SW480 (cell line): ENCODE measurements around the gene PTPRT.

Experiments used
- DNase-seq: peaks from one replicate; pipeline ENCODE4 v3.0.0-alpha.2; 2016; ENCODE audit warnings: low spot score

Gene PTPRT

DNA sequence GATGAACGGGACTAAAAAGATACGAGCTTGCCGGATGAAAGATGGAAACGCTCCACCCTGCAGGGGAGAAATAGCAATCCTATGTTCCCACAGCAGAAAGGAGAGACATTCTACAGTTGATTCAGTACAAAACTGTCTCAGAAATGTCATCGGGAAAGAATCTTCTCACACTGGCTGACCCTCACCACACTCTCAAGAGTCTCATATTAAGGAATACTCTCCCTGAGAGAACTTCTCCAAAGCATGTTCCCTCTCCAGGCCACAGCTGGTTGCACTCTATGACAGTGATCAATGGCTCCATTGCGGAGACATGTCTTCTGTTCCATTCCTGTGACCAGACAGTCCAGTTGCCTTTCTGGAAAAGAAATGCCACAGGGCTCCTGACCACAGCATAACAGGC, 813.6 kb downstream of the PTPRT start:
- DNase-seq = no peak

DNA sequence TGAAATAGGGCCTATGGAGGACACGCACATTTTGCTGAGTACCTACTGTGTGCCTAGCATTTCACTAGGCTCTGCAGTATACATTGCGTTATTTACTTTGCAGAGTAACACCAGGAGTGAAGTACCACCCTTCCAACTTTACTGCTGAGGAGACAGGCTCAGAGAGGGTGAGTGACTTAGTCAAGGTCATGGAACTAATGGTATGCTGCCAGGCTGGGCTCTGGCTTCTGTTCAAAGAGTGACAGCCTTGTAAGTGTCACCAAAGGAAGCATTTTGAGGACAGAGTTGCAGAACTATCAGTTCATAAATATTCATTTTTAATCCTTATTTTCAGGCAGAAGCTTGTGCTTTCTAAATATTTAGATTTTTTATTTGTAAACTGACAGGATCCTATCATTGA, 816.7 kb downstream of the PTPRT start:
- DNase-seq = no peak

DNA sequence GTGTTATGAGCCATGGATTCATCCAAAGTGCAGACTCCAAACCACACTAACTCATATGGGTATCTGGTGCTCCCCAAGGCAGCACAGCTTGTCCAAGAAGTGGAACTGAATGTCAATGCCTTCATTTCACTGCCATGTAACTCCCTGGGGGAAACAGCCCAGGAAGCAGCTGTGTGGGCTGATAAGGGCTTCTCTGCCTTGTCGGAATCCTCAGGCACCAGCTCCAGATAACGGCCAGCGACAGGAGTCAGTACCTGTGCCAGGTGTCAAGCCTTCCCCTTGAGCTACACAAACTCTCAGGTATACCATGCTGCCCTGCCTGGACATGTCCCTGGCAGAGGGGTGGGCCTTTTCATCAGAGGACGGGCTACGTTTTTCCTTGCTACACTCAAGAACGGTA, 819.6 kb downstream of the PTPRT start:
- no peak for DNase-seq

DNA sequence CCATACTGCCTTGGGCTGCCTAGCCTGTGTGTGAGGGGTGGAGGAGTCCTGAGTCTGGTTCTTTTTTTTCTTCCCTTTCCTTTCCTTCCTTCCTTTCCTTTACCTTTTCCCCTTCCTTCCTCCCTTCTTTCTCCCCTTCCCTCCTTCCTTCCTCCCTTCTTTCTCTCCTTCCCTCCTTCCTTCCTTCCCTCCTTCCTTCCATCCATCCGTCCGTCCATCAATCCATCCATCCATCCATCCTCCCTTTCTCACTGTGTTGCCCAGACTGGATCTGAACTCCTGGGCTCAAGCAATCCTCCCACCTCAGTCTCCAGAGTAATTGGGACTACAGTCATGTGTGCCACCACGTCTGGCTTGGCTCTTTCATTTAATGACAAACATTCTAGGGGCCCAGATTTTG, 820.8 kb downstream of the PTPRT start:
- no peak for DNase-seq

DNA sequence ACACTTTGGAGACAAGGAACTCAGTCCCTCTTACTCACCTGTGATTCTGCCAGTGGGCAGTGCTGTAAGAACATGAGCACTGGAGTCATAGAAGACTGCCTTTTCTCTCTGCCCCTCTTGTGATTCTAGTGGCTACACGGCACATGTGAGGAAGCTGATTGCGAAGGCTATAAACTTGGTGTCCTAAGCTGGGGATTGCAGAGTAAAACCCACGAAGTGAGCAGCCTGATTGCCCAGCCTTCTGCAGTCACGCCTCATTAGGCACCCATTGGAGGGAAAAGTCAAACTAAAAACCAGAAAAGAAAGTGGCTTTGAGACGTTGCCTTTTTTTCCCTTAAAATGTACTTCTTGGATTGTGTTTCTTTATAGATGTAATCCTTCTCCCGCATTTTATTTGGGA, 823.1 kb downstream of the PTPRT start:
- DNase-seq = no peak

DNA sequence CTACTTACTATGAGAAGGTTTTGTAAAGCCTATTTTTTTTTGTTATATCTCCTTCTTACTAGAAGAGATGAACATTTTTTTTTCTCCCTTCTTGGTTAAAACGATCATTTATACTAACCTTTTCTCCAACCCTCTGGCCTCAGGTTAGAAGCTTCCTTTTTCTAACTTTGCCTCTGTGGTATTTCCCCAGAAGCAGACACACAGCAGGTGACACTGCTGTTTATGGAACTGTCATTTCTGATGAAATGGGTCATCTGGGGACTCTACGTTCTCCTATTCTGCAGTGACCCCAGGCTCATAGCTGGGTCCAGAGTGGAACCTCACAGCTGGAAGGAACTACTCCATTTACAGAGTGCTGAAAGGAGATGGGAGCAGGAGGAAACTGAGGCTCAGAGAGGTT, 825.3 kb downstream of the PTPRT start:
- DNase-seq = no peak

DNA sequence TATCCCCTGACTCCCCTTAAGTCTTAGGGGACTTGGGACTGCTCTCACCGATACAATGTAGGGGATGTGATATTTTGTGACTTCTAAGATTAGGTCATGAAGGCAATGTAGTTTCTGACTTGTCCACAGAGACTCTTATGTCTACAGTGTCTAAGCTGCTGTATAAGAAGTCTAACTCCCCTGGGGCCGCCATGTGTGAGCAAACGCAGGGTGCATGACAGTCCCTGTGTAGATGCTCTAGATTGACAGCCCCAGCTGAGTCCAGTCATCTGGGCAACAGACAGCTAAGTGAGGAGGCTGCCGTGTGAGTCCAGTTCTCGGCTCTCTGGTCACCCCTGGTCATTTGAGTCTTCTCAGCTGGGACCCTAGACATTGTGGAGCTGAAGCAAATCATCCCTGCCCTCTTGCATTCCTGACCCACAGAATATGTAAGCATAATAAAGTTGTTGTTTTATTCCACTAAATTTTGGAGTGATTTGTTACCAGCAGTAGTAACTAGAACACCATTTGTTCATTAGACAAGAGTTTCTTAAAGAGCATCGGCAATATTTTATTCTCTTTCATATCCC, 828.2 kb downstream of the PTPRT start:
- no peak for DNase-seq

DNA sequence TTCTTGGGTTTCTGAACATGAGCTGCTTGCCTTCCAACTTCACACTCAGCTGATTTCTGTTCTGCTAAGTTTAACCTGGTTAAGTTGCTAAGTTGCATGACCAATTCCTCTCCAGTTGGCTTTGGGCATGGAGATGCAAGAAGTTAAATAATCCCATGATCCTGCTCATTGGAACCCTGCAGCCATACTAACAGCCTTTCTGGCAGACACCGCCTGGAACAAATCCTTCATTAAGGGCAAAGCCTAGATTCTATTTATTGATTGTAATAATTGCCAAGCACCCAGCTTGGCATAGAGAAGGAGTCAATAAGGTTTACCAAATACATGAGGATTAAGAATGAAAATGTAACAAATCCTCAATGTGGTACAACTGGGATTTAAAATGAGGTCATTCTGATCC, 829.1 kb downstream of the PTPRT start:
- DNase-seq = no peak

DNA sequence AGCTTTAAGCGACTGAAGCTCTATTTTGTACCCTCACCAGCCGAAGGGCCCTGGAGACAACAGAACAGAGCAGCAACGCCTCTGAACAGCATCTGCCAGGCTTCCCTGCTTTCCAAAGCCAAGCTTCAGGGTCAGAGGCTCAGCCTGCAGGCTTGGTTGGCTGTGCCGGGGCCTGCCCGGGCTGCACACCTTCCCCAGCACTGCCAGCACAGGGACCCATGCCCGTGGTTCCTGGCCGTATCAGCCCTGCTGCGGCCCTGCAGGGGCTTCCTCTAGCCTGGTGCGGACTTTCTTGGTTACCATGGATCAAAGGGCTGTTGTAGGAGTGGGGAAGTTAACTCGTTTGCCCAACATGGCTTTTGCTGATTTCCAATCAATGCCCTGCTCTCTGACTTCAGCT, 830.1 kb downstream of the PTPRT start:
- no peak for DNase-seq

DNA sequence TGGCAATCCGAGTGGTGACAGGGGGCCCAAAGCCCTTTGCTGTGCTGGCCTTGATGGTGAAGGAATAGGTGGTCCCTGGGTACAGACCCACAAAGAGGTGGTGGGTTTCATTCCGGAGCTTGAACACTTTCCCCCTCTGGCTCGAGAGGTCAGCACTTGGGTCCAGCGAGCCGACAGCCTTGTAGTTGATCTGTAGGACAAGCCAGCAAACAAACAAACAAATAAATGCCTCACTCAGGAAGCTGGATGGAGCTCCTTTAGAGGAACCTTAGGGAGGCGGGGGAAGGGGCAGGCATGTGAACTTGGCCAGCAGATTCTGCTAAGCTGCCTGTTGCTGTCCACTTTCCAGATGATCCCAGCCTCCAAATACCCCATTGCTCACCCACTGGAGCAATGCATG, 837.6 kb downstream of the PTPRT start:
- DNase-seq = no peak

DNA sequence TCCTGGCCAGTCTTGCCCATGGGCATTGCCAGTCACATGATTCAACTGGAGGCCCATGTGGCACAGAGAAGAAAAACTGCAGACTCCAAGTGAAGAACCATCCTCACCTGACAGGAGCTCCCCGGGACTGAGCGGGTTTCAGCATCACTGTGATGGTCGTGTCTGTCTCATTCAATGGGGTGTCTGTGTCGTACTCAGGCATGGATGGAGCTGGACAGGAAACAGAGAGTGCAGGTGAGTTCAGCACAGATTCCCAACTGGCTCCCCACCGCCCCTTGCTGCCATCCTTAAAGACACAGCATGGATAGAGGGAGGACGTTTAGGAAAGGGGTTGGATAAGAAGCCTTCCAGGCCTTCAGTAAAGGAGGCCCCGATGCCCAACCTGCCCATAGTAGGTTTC, 839.2 kb downstream of the PTPRT start:
- DNase-seq = no peak

DNA sequence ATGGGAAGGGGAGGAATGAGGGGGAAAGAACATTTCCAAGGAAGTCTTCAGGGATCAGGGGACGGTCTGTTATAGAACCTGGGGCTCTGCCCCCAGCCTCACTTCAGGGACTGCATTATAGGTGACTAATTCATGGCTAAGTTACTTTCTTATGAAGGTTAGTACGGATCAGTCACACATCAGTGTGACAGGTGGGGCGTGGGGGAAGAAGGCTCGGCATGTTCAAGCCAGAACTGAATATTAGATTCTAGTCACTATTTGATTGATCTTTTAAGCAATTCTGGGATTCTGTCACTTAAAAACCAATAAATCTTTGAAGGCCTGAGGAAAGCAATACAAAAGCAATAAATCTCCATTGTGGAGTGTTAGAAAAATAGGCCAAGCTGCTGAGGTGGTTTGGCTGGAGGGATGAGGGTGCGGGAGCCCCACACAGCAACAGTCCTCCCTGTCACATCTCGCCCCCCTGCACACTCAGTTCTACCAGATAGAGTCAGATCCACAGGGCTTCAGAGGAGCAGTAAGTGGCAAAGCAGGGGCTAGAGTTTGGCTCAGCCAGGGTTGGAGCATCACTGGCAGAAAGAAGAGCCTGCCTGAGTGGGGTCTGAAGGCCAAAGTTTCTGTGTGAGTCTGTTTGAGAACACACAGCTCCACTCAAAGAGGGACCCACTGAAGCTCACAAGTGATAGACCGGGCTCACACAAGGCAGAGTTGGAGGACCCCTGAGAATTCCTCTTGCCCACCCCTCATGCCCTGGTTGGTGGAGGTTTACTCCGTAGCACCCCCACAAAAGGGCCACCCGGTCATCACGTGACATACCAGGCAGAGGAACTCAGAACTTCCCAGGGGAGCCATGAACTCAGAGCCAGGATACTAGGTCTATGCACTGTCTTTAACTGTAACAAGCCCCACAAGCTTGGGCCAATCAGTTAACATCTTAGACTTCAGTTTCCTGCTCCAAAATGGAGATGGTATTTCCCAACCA, 843.2 kb downstream of the PTPRT start:
- DNase-seq = no peak

DNA sequence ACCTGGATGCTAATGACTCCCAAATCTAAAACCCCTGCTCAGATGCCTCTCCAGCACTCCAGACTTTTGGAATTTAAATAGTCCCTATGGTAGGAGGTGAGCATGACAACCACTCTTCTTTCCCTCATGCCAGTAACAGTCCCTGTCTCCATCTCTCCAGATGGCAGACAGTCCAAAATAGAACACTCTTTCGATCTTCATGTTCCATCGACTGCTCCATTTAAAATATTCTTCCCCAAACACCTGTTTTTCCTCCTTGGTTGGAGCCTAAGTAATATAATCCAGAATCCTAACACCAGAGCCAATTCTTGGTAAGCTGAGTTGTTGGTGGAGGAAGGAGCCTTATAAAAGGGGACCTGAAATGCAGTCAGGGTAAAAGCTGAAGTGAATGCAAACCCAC, 848.1 kb downstream of the PTPRT start:
- DNase-seq = no peak

DNA sequence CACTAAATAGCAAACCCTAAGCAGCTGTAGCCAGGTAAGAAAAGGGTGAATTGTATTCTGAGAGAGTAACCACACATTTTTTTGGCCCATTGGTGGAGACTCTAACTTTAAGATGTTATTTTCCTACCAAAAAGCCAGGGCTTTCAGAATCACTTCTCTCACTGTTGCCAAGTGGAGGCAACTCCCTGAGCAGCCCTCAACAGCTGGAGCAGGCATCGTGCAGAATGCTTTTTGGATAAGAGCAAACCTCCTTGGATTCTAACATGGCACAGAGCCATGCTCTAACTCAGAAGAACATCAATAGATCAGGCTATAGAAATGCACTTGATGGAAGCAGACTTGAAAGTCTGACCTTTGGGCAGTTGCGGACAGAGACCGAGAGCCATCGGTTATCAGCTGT, 849.3 kb downstream of the PTPRT start:
- no peak for DNase-seq

DNA sequence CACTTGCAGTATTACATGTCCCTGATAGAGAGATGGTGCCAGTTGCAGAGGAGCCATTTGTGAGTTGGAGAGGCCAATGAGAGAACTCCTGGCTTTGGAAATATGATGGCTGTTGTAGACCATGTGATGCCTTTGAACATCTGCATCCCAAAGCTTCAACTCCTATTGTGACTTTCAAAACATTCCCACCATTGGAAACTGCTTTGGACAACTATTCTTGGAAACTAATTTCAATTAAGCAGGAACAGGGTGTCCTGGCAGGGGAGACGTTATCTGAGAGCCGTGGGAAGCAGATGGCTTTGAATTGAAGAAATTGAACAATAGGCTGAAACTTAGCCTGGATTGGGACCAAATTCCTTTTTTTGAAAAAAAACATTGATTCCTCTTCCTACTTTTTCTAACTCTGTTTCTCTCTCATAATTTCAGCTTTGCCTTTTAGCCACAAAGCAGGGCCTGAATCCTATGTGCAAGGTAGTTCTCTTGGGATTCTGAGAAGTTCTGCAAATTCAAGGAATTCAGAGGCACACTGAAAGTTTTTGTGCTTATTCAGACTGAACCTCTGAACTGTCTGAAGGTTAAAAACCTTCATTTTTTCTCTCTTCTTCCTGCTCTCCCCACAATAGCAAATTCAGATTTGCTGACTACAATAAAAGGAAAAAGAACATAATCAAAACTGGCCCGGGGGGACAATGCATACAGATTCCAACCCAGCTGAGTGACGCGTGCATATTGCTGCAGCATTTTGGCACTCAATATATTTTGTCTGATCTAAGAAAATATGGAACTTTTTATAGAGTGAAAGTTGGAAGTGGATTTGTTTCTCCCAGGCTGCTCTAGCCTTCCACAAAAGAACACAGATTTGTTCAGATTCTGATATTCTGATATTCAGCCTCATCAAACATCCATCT, 851.2 kb downstream of the PTPRT start:
- DNase-seq = no peak

DNA sequence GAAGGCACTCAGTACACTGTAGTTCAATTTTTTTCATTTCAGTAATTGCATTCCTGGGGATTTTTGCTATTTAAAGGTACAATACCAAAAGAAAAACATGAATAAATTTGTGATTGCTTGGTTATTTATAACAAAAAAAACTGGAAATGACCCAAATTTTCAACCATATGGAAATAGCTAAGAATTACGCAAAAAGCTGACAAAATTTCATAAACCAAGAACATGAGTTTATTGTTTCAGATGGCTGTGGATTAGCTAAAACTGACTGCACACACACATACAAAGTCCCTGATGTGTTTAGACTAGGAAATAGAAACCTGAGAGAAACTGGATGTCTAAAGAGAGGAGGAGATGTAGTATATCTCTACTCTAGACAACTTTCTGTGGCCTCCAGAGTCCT, 853.1 kb downstream of the PTPRT start:
- no peak for DNase-seq

DNA sequence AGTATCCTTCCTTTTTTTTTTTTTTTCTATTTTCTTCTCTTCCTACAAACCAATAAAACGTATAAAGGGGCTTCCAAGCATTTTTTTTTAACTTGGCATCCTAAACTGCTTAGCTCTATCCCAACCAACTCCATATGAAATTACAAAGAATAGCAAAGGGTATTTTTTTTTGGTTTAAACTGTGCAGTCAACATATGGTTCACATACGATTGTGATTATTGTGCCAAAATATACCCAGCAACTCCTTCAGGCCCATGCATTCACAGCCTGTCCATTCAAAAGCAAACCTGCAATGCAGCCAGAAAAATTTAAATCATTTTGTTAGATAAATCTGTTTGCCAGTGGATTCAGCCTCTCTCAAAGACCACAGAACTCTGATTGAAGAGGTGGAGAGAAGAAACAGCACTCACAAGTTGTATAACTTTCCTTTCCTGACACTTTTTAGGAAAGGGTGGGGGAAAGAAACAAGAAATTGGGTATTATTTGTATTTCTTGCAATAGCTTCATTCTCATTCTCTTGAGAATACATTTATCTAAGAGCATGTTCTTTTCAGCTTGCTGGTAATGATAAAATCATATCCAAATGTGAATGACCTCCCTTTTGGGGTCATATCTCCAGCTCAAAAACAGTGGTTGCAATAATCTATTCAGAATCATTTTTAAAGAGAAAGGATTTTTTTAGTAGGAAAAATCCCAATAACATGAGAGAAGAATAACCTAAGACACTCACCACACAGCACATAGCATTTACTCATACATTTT, 870.3 kb downstream of the PTPRT start:
- DNase-seq = no peak

DNA sequence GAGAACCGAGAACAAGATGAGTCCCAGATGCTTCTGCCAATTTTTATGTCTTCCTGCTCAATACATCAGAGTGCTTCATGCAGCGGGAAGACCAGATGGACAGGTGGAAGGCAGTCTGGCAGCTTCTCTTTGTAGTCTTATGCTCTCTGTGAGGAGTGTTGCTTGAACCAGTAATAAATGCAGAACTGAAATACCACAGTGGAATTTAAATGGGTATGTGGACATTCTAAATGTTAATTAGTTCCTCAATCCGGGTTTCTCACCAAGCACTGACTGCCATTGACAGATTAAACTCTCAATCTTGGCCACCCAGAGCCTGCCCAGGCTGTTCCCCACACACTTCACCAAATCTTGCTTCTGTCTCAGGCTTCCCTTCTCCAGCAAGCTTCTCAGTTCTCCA, 876.0 kb downstream of the PTPRT start:
- DNase-seq = no peak

DNA sequence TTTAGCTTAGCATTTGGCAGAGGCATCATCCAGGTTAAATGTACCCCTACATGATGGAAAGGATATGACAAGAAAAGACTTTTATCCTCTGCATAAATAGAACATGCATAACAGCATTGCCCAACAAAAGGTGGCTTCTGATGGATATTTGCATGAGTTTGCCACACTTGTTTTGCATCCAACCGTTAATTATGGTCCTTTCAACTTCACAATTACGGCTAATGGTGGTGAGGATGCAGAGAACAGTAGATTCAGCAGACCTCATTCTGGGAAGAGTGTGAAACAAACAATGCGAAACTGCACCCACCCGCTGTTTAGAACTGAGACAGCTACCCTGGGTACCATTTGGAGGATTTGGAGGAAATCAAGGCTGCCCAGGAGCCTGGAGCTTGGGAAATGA, 880.7 kb downstream of the PTPRT start:
- no peak for DNase-seq

DNA sequence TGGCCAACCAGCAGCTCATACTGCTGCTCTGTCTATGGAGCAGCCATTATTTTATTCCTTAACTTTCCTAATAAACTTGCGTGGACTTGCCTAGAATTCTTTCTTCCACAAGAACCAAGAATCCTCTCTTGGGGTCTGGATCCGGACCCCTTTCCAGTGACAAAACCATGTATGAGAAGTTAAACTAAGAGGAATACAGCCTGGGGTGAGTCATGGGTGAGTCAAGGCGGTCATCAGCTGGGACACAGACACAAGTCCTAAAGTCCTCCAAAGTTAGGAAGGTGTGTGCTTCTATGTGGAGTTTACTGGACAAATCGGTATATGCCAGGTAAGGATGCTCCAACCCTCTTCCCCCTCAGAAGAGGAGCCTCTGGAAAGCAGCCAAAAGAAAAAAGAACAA, 881.5 kb downstream of the PTPRT start:
- no peak for DNase-seq

DNA sequence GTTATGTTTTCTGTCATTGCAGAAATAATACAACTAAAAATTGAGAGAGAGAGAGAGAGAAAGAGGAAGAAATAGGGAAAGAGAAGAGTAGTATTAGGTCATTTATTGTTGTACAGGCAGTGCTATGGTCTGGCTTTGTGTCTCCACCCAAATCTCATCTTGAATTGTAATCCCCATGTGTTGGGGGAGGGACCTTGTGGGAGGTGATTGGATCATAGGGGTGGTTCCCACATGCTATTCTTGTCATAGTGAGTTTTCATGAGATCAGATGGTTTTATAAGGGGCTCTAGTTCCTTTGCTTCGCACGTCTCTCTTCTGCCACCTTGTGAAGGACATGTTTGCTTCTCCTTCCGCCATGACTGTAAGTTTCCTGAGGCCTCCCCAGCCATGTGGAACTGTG, 894.1 kb downstream of the PTPRT start:
- DNase-seq = no peak

DNA sequence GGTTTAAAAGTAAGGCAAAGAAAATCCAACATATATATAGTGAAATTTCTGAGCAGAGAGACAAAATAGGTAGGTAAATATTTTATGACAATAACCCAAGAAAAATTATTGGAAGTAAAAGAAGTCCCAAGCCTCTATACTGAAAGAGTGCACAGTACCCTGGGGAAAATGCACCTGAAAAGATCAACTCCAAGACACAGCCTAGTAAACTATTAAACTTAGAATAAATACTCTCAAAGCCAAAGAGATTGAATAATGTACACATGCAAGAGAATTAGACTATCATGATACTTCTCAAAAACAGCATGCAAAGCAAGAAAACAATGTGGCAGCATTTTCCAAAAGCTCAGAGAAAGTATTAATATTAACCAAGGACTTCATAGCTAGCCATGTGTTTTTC, 894.7 kb downstream of the PTPRT start:
- no peak for DNase-seq
